C4-2B (cell line): ENCODE results near the gene TMIGD1.
"Not testable (repeated sequence)": the region's sequence is repeated elsewhere in the genome, so short reads cannot be mapped to it uniquely, and the experiment has no call there.

Source experiments
- H3K27ac ChIP-seq: fragments of 450-650 bp; 2 replicates; pipeline ENCODE4 v1.5.1; 2017
- ZFX ChIP-seq: fragments of 450-650 bp; IDR thresholded peaks from 2 replicates; pipeline ENCODE4 v1.6.1; 2017
- TF ChIP-seq, protein P1 (sequence below): fragments of 450-650 bp; conservative IDR thresholded peaks from 2 replicates; pipeline ENCODE4 v1.5.1; 2017; ENCODE audit warnings: mild to moderate bottlenecking

Gene TMIGD1

DNA sequence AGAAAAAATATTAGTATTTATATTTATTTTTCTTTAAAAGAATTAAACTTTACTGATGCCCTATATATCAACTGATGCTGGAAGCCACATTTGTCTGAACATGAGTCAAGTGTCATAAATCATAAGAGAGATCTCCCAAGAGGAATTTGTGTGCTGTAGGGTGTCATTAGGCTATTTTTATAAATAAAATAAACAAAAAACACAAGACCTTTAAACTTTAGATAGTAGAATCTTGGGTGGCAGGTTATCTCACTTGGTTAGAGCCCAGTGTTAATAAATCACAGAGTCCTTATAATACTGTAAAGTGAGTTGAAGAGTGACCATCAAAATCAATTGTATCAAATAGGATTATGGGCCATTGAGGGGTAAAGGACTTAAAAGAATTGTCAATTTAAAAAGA, 23.6 kb upstream of the TMIGD1 start:
- no peak for TF ChIP-seq ZFX
- TF ChIP-seq, protein P1, sequence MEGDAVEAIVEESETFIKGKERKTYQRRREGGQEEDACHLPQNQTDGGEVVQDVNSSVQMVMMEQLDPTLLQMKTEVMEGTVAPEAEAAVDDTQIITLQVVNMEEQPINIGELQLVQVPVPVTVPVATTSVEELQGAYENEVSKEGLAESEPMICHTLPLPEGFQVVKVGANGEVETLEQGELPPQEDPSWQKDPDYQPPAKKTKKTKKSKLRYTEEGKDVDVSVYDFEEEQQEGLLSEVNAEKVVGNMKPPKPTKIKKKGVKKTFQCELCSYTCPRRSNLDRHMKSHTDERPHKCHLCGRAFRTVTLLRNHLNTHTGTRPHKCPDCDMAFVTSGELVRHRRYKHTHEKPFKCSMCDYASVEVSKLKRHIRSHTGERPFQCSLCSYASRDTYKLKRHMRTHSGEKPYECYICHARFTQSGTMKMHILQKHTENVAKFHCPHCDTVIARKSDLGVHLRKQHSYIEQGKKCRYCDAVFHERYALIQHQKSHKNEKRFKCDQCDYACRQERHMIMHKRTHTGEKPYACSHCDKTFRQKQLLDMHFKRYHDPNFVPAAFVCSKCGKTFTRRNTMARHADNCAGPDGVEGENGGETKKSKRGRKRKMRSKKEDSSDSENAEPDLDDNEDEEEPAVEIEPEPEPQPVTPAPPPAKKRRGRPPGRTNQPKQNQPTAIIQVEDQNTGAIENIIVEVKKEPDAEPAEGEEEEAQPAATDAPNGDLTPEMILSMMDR = no peak
- H3K27ac ChIP-seq = no peak overlapping the region

DNA sequence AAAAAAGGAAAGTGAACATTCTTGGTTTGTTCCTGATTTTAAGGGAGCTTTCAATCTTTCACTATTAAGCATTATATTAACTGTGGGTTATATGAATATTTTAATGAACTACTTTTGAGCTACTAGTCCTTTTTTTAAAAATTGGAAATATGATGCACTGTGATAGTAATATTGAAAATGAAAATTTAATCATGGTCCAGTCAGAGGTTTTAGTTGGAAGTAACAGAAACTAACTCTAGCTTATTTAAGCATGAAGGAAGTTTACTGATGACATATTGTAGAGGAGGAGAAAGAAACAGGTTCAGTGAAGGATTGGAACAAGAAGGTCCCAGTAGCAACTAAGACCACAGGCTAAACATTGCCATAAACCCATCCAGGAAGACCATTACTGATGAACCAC, 20.8 kb upstream of the TMIGD1 start:
- H3K27ac ChIP-seq = no peak overlapping the region
- TF ChIP-seq, protein P1 = no peak
- no peak for TF ChIP-seq ZFX

DNA sequence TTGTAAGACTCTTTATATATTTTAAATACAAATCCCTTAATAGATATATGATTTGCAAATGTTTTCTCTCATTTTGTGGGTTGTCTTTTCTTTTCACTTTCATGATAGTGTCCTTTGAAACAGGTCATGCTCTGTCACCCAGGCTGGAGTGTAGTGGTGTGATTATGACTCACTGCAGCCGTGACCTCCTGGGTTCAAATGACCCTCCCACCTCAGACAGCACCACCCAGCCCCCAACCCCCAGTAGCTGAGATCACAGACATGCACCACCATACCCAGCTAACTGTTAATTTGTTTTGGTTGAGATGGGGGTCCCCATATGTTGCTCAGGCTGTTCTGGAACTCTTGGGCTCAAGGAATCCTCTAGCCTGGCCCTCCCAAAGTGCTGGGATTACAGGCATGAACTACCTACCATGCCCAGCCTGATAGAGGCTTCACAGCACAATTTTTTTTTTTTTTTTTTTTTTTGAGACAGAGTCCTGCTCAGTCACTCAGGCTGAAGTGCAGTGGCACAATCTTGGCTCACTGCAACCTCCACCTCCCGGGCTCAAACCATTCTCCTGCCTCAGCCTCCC, 18.5 kb upstream of the TMIGD1 start:
- TF ChIP-seq, protein P1 = no peak
- TF ChIP-seq ZFX = no peak
- H3K27ac ChIP-seq = no peak overlapping the region

DNA sequence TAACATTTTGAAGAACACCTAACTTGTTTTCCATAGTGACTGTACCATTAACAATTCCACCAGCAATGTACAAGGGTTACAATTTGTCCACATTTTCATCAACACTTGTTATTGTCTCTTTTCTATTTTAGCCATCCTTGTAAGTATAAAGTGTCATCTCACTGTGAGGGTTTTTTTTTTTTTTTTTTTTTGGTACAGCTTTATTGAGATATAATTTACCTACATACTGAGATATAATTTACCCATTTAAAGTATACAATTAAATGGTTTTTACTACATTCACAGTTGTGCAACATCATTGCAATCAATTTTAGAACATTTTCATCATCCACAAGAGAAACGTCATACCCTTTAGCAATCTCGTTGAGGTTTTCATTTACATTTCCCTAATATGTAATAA, 17.9 kb upstream of the TMIGD1 start:
- TF ChIP-seq ZFX = no peak
- TF ChIP-seq, protein P1 = no peak
- H3K27ac ChIP-seq = no peak overlapping the region

DNA sequence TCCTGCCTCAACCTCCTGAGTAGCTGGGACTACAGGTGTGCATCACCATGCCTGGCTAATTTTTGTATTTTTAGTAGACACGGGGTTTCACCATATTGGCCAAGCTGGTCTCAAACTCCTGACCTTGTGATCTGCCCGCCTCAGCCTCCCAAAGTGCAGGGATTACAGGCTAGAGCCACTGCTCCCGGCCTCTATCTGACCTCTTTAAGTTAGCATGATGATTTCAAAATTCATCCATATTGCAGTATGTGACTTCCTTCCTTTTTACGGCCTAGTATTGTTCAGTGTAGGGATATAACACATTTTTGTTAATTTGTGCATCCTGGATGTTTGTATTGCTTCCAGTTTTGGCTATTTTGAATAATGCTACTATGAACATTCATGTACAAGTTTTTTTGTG, 17.4 kb upstream of the TMIGD1 start:
- H3K27ac ChIP-seq = not testable (repeated sequence)

DNA sequence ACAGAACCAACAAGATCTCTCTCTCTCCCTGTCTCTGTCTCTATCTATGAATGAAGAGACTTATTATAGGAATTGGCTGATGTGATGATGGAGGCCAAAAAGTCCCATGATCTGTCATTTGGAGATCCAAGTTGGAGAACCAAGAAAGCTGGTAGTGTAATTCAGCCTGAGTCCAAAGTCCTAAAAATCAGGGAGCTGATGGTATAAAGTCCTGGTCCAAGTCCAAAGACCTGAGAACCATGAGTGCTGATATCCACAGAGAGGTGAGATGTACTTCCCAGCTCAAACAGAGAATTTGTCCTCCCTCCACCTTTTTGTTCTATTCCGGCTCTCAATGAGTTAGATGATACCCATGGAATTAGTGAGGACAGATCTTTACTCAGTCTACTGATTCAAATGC, 15.4 kb upstream of the TMIGD1 start:
- H3K27ac ChIP-seq = no peak overlapping the region
- TF ChIP-seq, protein P1 = no peak
- no peak for TF ChIP-seq ZFX

DNA sequence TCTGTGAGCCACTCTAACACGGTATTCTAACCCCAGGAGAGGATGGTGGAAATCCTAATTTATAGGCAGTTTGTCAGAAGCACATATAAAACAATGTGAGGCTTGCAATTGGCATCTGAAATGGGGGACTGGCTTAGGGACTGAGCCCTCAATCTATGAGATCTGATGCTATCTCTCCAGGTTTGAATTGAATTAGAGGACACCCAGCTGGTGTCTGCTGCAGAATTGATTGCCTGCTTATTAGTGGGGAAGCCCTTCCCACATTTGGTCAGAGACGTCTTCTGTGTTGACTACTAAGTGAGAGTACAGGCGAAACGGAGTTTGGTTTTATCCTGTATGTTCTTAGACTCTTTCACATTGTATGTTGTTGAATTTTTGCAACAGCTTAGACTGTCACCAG, 13.6 kb upstream of the TMIGD1 start:
- no peak for TF ChIP-seq ZFX
- TF ChIP-seq, protein P1 = no peak
- H3K27ac ChIP-seq = peak overlapping the region; percentile 93; the same call in 1 of the 2 replicates

DNA sequence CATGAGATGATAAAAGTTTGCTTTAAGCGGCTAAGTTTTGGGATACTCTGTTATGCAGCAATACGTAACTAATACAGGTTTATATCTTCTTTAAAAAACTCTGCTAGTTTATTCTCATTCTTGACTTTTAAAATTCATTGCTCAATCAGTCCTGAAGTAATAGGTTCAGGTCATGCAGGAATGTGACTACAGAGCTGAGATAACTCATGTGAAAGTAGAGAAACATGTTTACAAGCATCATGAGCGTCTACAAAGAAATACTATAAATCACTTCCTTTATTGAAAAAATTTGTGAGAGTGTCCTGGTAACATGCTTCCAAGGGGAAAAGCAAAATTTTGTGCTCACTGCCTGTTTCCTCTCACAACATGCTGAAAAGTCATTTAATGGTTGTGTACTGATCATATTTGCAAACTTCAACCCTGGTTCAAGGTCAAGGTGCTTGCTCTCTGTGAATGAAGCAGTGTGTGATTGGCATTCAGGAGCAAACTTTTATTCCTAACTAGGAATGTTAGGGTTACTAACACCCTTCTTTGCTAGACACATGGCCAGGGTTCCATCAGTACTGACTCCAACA, 12.5 kb upstream of the TMIGD1 start:
- no peak for TF ChIP-seq ZFX
- TF ChIP-seq, protein P1 = no peak
- peak overlapping the region; percentile 93 for H3K27ac ChIP-seq
